ENCODE results near the gene MAPK11. TPM values are rescaled to one million over a fixed set of nuclear protein-coding genes. Genes with fewer than 3 reads are reported as not detected.

The MAPK11 gene
- polyA plus RNA-seq, 1 donor (not counting 4 experiments of a cell fraction or from before 2014, with no cell fraction given): 4.6 TPM

GRCh38 chr22:50308597-50308935, 38.4 kb upstream of the MAPK11 start:
- H3K9me1 ChIP-seq (ENCODE audit: control insufficient read depth, extremely low read depth, insufficient read depth, low read length): no peaks in the 10 kb centered on the region
- peaks cover 20% of the 10 kb centered on the region for H3K4me1 ChIP-seq (ENCODE audit: control insufficient read depth, extremely low read depth, insufficient read depth, low read length)
- FAIRE-seq: no peak
- no peak for DNase-seq (ENCODE audit: low read depth, low spot score)
- H3K36me3 ChIP-seq (ENCODE audit: control insufficient read depth in 2 of 2, extremely low read depth in 1 of 2, insufficient read depth in 2 of 2, low read length in 2 of 2): no peaks in the 10 kb centered on the region
- H3K4me3 ChIP-seq (ENCODE audit: control insufficient read depth in 2 of 3, extremely low read depth in 1 of 3, insufficient read depth in 2 of 3, low read depth in 1 of 3, low read length in 3 of 3): no peak overlapping the region
- H3K9ac ChIP-seq (ENCODE audit: control insufficient read depth, extremely low read depth, insufficient read depth, low read length): no peak overlapping the region
- peaks cover 26% of the 10 kb centered on the region for H3K79me2 ChIP-seq (ENCODE audit: control insufficient read depth, insufficient read depth, low read length)
- H2AFZ ChIP-seq (ENCODE audit: control insufficient read depth, low read length): no peak overlapping the region
- no peak overlapping the region for H3K27ac ChIP-seq (ENCODE audit: control insufficient read depth, insufficient read depth, low read length)
- H4K20me1 ChIP-seq (ENCODE audit: control insufficient read depth, extremely low read depth, insufficient read depth, low read length): no peaks in the 10 kb centered on the region
- TF ChIP-seq EZH2 (IDR thresholded peaks at IDR 0.05; ENCODE audit: low read length): no peak
- no peak for TF ChIP-seq CTCF (optimal IDR thresholded peaks at IDR 0.05 in 1 of 3, IDR thresholded peaks at IDR 0.05 in 1 of 3, conservative IDR thresholded peaks at IDR 0.05 in 1 of 3; ENCODE audit: extremely low read depth in 1 of 3, insufficient read depth in 2 of 3, low read length in 3 of 3)
- H3K4me2 ChIP-seq (ENCODE audit: control insufficient read depth, extremely low read depth, insufficient read depth, low read depth, low read length): no peak overlapping the region
- peaks cover 4% of the 10 kb centered on the region for H3K27me3 ChIP-seq (ENCODE audit: control insufficient read depth, extremely low read depth, insufficient read depth, low read length)
- dilution Hi-C loops (cut with MboI; ENCODE audit: extremely low pct_ligation_motif_present, low sequenced_read_pairs): no loop called here
- H3K9me3 ChIP-seq (ENCODE audit: control insufficient read depth, low read depth, low read length): no peaks in the 10 kb centered on the region

GRCh38 chr22:50307890-50308596, 37.9 kb upstream of the MAPK11 start:
- dilution Hi-C loops (cut with MboI; ENCODE audit: extremely low pct_ligation_motif_present, low sequenced_read_pairs): no loop called here
- FAIRE-seq: no peak
- H3K4me2 ChIP-seq (ENCODE audit: control insufficient read depth, extremely low read depth, insufficient read depth, low read depth, low read length): no peak overlapping the region

More at GRCh38 chr22:50307890-50308596, 37.9 kb upstream of the MAPK11 start:
- H3K4me3 ChIP-seq (ENCODE audit: control insufficient read depth in 2 of 3, extremely low read depth in 1 of 3, insufficient read depth in 2 of 3, low read depth in 1 of 3, low read length in 3 of 3): no peak overlapping the region
- no peaks in the 10 kb centered on the region for H3K36me3 ChIP-seq (ENCODE audit: control insufficient read depth in 2 of 2, extremely low read depth in 1 of 2, insufficient read depth in 2 of 2, low read length in 2 of 2)
- H3K79me2 ChIP-seq (ENCODE audit: control insufficient read depth, insufficient read depth, low read length): peaks cover 31% of the 10 kb centered on the region
- no peak overlapping the region for H2AFZ ChIP-seq (ENCODE audit: control insufficient read depth, low read length)
- H3K27me3 ChIP-seq (ENCODE audit: control insufficient read depth, extremely low read depth, insufficient read depth, low read length): peaks cover 4% of the 10 kb centered on the region
- no peak for TF ChIP-seq CTCF (optimal IDR thresholded peaks at IDR 0.05 in 1 of 3, IDR thresholded peaks at IDR 0.05 in 1 of 3, conservative IDR thresholded peaks at IDR 0.05 in 1 of 3; ENCODE audit: extremely low read depth in 1 of 3, insufficient read depth in 2 of 3, low read length in 3 of 3)
- no peak for TF ChIP-seq EZH2 (IDR thresholded peaks at IDR 0.05; ENCODE audit: low read length)
- no peak overlapping the region for H3K27ac ChIP-seq (ENCODE audit: control insufficient read depth, insufficient read depth, low read length)
- DNase-seq (ENCODE audit: low read depth, low spot score): no peak
- H3K4me1 ChIP-seq (ENCODE audit: control insufficient read depth, extremely low read depth, insufficient read depth, low read length): peaks cover 26% of the 10 kb centered on the region
- H3K9me3 ChIP-seq (ENCODE audit: control insufficient read depth, low read depth, low read length): no peaks in the 10 kb centered on the region
- H3K9me1 ChIP-seq (ENCODE audit: control insufficient read depth, extremely low read depth, insufficient read depth, low read length): no peaks in the 10 kb centered on the region
- no peaks in the 10 kb centered on the region for H4K20me1 ChIP-seq (ENCODE audit: control insufficient read depth, extremely low read depth, insufficient read depth, low read length)
- H3K9ac ChIP-seq (ENCODE audit: control insufficient read depth, extremely low read depth, insufficient read depth, low read length): no peak overlapping the region

Measured in keratinocyte (primary cell).